Endothelial cell of umbilical vein (primary cell): Measurements from ENCODE around the gene MOK.

Experiments used
- CTCF ChIP-seq, 2 donors: IDR thresholded peaks; 1 replicate in 1 of 2; 2 replicates in 1 of 2; pipeline ENCODE4 v1.5.1; 2011; ENCODE audit warnings: low read length in 2 of 2, mild to moderate bottlenecking in 2 of 2, moderate library complexity in 2 of 2, control low read depth in 1 of 2, inconsistent platforms in 1 of 2, low read depth in 1 of 2; ENCODE audit not compliant: insufficient read depth in 1 of 2; ENCODE audit errors: extremely low read depth in 1 of 2
- MAX ChIP-seq: IDR thresholded peaks from 2 replicates; pipeline ENCODE4 v1.6.1; 2011; ENCODE audit not compliant: insufficient read depth, insufficient read length
- MYC ChIP-seq: IDR thresholded peaks from one replicate; pipeline ENCODE4 v1.6.1; 2011; ENCODE audit warnings: mild to moderate bottlenecking, low read depth, low read length
- POLR2A ChIP-seq: IDR thresholded peaks from 2 replicates; pipeline ENCODE4 v1.6.1; 2012; ENCODE audit warnings: low read depth, mild to moderate bottlenecking, control low read depth, low read length
- POLR2AphosphoS5 ChIP-seq: IDR thresholded peaks from 2 replicates; pipeline ENCODE4 v1.6.1; 2012; ENCODE audit warnings: low read depth, mild to moderate bottlenecking, control low read depth, low read length, moderate library complexity; ENCODE audit not compliant: insufficient read depth

DNA sequence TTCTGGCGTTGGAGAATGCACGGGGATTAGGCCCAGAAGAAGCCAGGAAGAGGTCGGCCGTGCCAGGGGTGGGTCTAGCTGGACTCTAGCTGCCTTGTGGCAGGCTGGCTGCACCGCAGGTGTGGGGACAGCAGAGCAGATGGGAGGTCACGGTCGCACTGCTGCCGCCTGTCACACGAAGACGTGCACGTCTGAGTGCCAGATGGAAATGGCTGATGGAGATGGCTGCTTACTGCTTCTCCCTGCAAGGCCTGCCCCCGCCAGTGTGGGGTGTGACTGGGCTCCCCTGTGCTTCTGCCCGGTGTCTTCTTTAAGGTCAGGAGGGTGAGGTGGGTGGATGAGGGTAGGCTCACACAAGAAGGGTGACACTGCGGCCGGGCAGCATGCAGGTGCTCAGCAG is 79.0 kb downstream of the MOK start:
- TF ChIP-seq CTCF (IDR thresholded peaks at IDR 0.05; ENCODE audit: extremely low read depth in 1 of 2, insufficient read depth in 1 of 2, low read depth in 1 of 2, low read length in 2 of 2) (no peak), POLR2A (no peak), MYC (no peak), MAX (no peak), POLR2AphosphoS5 (no peak)
